ENCODE measurements around the gene IGSF9B. TPM values are rescaled to one million over a fixed set of nuclear protein-coding genes. Genes with fewer than 3 reads are reported as not detected.

The IGSF9B gene
- total and polyA plus RNA-seq, 3 experiments from 2014 or later: 1.4 to 15.2 (median 12.2) TPM

DNA sequence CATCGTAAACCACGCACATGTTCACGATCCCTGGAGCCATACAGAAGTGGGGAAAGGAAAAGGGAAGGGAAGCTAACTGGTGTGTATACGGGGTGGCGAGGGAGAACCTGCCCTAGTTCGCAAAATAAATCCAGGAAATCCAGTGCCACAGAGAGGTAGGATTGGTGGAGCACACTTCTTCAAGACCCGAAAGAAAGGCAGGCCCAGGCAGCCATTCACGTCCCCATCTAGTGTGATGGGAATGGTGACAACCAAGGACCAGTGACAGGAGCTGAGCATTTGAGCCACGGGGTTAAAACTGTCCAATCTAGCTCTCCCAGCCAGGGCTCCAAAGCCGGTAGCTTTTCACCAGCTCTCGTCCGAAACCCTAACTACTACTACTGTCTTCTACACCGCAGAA, 53.7 kb downstream of the IGSF9B start:
- Mint-ChIP-seq H3K4me1 (no peaks in the 10 kb centered on the region), H3K4me3 (no peak overlapping the region), H3K9me3 (no peaks in the 10 kb centered on the region), H3K27ac (no peak overlapping the region), H3K36me3 (peaks cover 4 to 11% (median 9%) of the 10 kb centered on the region in 3 donors), H3K27me3 (no peaks in the 10 kb centered on the region)
- H3K27me3 ChIP-seq (ENCODE audit: insufficient read depth, low read length, poor library complexity, severe bottlenecking): no peaks in the 10 kb centered on the region
- H3K9me3 ChIP-seq (ENCODE audit: low read length): no peaks in the 10 kb centered on the region
- H3K36me3 ChIP-seq (ENCODE audit: insufficient read depth, low read length): no peaks in the 10 kb centered on the region
- peak in 1 of 5 donors; percentile 15 for DNase-seq
- ChIA-PET POLR2A (no interaction called here), CTCF (no interaction called here)
- no peak overlapping the region for H3K27ac ChIP-seq (ENCODE audit: low read depth, low read length)
- H3K4me3 ChIP-seq (ENCODE audit: low read length): no peak overlapping the region
- no peaks in the 10 kb centered on the region for H3K4me1 ChIP-seq (ENCODE audit: insufficient read depth, low read length)

DNA sequence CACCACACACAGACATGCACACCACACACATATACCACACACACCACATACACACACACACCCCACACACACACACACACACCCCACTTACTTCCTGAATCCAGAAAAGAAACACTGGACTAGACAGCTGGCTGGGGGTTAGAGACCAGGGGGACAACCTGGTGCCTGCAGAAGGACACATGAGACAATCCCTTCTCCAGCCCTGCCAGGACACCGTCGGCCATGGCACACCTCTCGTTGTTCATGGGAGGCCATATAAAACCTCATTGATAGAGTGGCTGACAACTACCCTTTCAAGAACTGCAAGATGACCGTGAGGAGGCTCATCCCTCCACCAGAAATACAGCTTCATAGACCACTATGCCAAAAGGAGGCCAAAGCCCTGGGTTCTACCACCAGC, 54.3 kb downstream of the IGSF9B start:
- ChIA-PET POLR2A (no interaction called here), CTCF (no interaction called here)
- no peak overlapping the region for H3K27ac ChIP-seq (ENCODE audit: low read depth, low read length)
- H3K4me3 ChIP-seq (ENCODE audit: low read length): no peak overlapping the region
- no peak for DNase-seq
- no peaks in the 10 kb centered on the region for H3K4me1 Mint-ChIP-seq
- H3K27ac Mint-ChIP-seq: no peak overlapping the region
- H3K36me3 Mint-ChIP-seq: peaks cover 6 to 11% (median 6%) of the 10 kb centered on the region in 3 donors
- no peaks in the 10 kb centered on the region for H3K36me3 ChIP-seq (ENCODE audit: insufficient read depth, low read length)
- no peak overlapping the region for H3K4me3 Mint-ChIP-seq
- no peaks in the 10 kb centered on the region for H3K9me3 Mint-ChIP-seq
- H3K4me1 ChIP-seq (ENCODE audit: insufficient read depth, low read length): no peaks in the 10 kb centered on the region
- H3K27me3 Mint-ChIP-seq: no peaks in the 10 kb centered on the region
- no peaks in the 10 kb centered on the region for H3K9me3 ChIP-seq (ENCODE audit: low read length)
- no peaks in the 10 kb centered on the region for H3K27me3 ChIP-seq (ENCODE audit: insufficient read depth, low read length, poor library complexity, severe bottlenecking)

DNA sequence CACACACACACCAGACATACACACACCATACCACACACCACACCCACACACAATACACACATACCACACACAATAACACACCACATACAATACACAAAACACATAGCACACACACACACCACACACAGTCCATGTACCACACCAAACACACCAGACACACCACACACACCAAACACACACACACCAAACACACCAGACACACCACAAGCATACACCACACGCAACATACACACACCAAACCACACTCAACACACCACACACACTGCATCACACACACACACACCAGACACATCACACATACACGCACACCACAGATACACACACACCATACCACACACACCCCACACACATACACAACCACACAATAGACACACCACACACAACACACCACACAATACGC, 54.8 kb downstream of the IGSF9B start:
- peaks cover 5 to 11% (median 6%) of the 10 kb centered on the region in 3 donors for H3K36me3 Mint-ChIP-seq
- no peaks in the 10 kb centered on the region for H3K9me3 Mint-ChIP-seq
- DNase-seq: peak in 1 of 5 donors; percentile 26
- H3K36me3 ChIP-seq (ENCODE audit: insufficient read depth, low read length): no peaks in the 10 kb centered on the region
- H3K4me1 ChIP-seq (ENCODE audit: insufficient read depth, low read length): no peaks in the 10 kb centered on the region
- H3K27me3 Mint-ChIP-seq: no peaks in the 10 kb centered on the region
- H3K27ac Mint-ChIP-seq: no peak overlapping the region
- no peak overlapping the region for H3K27ac ChIP-seq (ENCODE audit: low read depth, low read length)
- no peak overlapping the region for H3K4me3 ChIP-seq (ENCODE audit: low read length)
- no peaks in the 10 kb centered on the region for H3K27me3 ChIP-seq (ENCODE audit: insufficient read depth, low read length, poor library complexity, severe bottlenecking)
- POLR2A ChIA-PET: no interaction called here
- no peak overlapping the region for H3K4me3 Mint-ChIP-seq
- no peaks in the 10 kb centered on the region for H3K4me1 Mint-ChIP-seq
- H3K9me3 ChIP-seq (ENCODE audit: low read length): no peaks in the 10 kb centered on the region
- CTCF ChIA-PET: no interaction called here

DNA sequence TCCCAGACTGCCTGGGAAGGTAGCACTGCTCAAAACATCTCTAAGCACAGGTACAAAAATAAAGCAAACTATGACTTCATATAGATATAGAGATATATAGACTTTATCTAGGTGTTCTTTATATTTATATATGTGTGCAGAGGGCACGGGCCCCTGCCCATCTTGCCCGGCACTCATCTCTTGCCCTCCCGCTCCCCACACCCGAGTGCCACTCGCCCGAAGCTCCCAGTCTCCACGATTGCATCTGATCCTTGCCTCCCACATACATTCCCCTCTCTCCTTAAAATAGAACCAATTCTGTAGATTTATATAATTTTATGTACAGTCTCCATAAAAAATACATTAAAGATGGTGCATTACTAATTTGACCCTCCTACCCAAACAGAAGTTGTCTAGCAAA, 55.5 kb downstream of the IGSF9B start:
- Histone ChIP-seq H3K4me3 (ENCODE audit: low read length) (no peak overlapping the region), H3K27ac (ENCODE audit: low read depth, low read length) (no peak overlapping the region), H3K9me3 (ENCODE audit: low read length) (no peaks in the 10 kb centered on the region), H3K27me3 (ENCODE audit: insufficient read depth, low read length, poor library complexity, severe bottlenecking) (no peaks in the 10 kb centered on the region), H3K4me1 (ENCODE audit: insufficient read depth, low read length) (no peaks in the 10 kb centered on the region), H3K36me3 (ENCODE audit: insufficient read depth, low read length) (no peaks in the 10 kb centered on the region)
- H3K27ac Mint-ChIP-seq: no peak overlapping the region
- POLR2A ChIA-PET: no interaction called here
- CTCF ChIA-PET: no interaction called here
- H3K4me1 Mint-ChIP-seq: no peaks in the 10 kb centered on the region
- no peaks in the 10 kb centered on the region for H3K9me3 Mint-ChIP-seq
- DNase-seq: no peak
- H3K36me3 Mint-ChIP-seq: peaks cover 4 to 11% (median 7%) of the 10 kb centered on the region in 3 donors
- H3K4me3 Mint-ChIP-seq: no peak overlapping the region
- no peaks in the 10 kb centered on the region for H3K27me3 Mint-ChIP-seq

DNA sequence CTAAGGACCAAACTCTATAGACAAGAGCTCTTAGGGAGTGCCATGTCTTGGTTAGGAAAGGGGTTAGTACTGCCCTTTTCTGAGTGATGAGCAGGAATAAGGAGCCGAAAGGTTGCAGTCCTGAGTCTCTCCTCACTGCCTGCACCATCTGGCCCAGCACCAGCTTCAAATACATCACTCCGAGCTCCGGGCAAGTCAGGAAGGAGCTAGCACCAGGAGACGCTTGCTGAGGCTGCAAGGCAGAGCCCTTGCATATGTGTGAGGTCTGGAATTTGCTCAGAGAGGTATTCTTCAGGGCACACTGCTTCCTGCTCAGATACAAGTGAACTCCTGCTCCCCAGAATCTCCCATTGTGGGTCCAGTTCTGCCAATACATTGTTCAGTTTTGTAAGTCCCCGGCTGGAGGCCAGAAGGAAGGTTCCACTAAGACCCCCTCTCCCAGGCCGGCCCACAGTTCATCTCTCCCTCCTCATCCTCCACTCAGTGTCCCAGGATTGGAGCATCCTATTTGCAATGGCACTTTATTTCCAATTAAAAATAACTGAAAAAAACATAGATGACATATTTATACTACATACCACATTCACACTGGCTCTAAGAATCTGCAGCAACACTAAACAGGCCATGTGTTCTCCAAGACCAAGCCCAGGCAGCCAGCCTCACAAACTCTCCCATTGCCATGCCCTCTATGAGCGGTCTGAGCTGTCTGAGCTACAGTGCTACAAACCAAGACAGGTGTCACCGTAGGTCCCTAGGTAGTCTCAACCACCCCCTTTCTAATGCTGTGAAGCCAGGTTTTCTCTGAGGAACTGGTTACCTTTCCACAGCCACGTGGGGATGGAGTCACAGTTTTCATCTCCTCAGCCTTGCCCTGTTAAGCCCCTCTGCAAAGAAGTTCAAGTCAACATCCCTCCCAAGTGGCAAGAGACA, 56.3 kb downstream of the IGSF9B start:
- POLR2A ChIA-PET: interaction anchor here (1.0 kb wide), 1 partner anchor 67 kb away, joined by 3 read pairs; no protein-coding TSS in a partner anchor

DNA sequence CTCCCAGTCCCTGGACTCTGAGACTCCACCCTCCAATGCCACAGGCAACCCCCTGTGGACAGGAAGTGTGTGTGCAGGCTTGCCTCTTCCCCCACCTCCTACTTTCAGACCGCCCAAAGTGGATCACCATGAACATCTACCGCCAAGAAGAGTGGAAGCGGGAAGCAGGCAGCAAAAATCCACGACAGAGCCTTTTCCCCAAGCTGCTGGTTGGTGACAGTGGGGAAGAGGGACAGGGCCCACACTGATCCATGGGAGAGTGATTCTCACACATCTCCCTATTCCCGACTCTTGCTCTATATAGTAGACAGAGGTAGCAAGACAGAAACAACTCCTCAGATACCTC, 58.0 kb downstream of the IGSF9B start:
- Histone ChIP-seq H3K4me3 (ENCODE audit: low read length) (no peak overlapping the region), H3K27me3 (ENCODE audit: insufficient read depth, low read length, poor library complexity, severe bottlenecking) (no peaks in the 10 kb centered on the region), H3K36me3 (ENCODE audit: insufficient read depth, low read length) (no peaks in the 10 kb centered on the region), H3K4me1 (ENCODE audit: insufficient read depth, low read length) (no peaks in the 10 kb centered on the region), H3K27ac (ENCODE audit: low read depth, low read length) (no peak overlapping the region), H3K9me3 (ENCODE audit: low read length) (no peaks in the 10 kb centered on the region)
- H3K36me3 Mint-ChIP-seq: peaks cover 0 to 4% (median 3%) of the 10 kb centered on the region in 3 donors
- DNase-seq: peak in 1 of 5 donors; percentile 8
- no peak overlapping the region for H3K27ac Mint-ChIP-seq
- H3K9me3 Mint-ChIP-seq: no peaks in the 10 kb centered on the region
- H3K4me3 Mint-ChIP-seq: no peak overlapping the region
- no peaks in the 10 kb centered on the region for H3K4me1 Mint-ChIP-seq
- ChIA-PET POLR2A (no interaction called here), CTCF (no interaction called here)
- no peaks in the 10 kb centered on the region for H3K27me3 Mint-ChIP-seq

More for the DNA sequence above, 56.3 kb downstream of the IGSF9B start:
- no peak overlapping the region for H3K4me3 Mint-ChIP-seq
- H3K27ac Mint-ChIP-seq: peak overlapping the region in 1 of 8 donors; percentile 11
- no peaks in the 10 kb centered on the region for H3K9me3 Mint-ChIP-seq
- no peaks in the 10 kb centered on the region for H3K27me3 Mint-ChIP-seq
- H3K36me3 ChIP-seq (ENCODE audit: insufficient read depth, low read length): no peaks in the 10 kb centered on the region
- H3K9me3 ChIP-seq (ENCODE audit: low read length): no peaks in the 10 kb centered on the region
- peaks cover 3 to 8% (median 8%) of the 10 kb centered on the region in 3 donors for H3K36me3 Mint-ChIP-seq
- H3K4me3 ChIP-seq (ENCODE audit: low read length): no peak overlapping the region
- no peak overlapping the region for H3K27ac ChIP-seq (ENCODE audit: low read depth, low read length)
- no peak for DNase-seq
- H3K4me1 ChIP-seq (ENCODE audit: insufficient read depth, low read length): no peaks in the 10 kb centered on the region
- no peaks in the 10 kb centered on the region for H3K27me3 ChIP-seq (ENCODE audit: insufficient read depth, low read length, poor library complexity, severe bottlenecking)
- H3K4me1 Mint-ChIP-seq: no peaks in the 10 kb centered on the region
- CTCF ChIA-PET: no interaction called here

DNA sequence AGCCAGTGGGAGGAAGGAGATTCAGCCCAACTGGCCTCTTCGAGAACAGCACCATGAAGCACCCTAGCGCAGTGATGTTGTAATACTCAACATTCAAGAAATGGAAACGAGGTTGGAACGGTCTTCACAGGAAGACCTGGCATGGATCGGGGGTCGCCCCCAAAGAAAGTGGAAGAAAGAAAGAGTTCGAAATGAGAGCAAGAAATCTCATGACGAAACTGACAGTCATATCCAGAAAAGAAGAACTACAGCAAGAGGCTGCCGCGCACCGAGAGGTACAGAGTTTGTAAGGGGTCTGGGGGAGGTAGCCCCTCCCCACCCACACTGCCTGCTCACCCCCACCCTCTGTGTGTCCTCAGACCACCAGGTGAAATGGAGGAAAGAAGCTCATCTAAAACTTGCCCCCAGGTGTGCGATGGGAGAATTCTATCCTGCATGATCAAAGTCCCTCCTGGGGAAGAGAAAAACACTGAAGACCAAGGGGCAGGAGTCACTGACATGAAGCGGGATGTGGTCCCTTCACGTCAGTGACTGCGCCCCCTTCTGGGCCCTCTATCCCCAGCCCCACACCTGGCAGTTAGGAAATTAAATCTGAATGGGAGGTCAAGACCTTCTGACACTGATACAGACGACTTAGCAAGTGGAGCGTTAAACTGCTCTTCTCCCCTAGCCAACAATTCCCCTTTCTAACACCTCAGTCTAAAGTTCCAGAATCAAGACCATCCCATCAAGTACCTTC, 58.6 kb downstream of the IGSF9B start:
- peak overlapping the region in 2 of 8 donors; percentile 55 to 67 for H3K27ac Mint-ChIP-seq
- H3K4me3 ChIP-seq (ENCODE audit: low read length): no peak overlapping the region
- CTCF ChIA-PET: no interaction called here
- no peaks in the 10 kb centered on the region for H3K4me1 Mint-ChIP-seq
- peak in 1 of 5 donors; percentile 8 for DNase-seq
- H3K36me3 Mint-ChIP-seq: peaks cover 0 to 4% (median 3%) of the 10 kb centered on the region in 3 donors
- H3K9me3 ChIP-seq (ENCODE audit: low read length): no peaks in the 10 kb centered on the region
- H3K9me3 Mint-ChIP-seq: no peaks in the 10 kb centered on the region
- no peak overlapping the region for H3K27ac ChIP-seq (ENCODE audit: low read depth, low read length)
- H3K4me3 Mint-ChIP-seq: no peak overlapping the region
- no peaks in the 10 kb centered on the region for H3K27me3 ChIP-seq (ENCODE audit: insufficient read depth, low read length, poor library complexity, severe bottlenecking)
- H3K27me3 Mint-ChIP-seq: no peaks in the 10 kb centered on the region
- H3K36me3 ChIP-seq (ENCODE audit: insufficient read depth, low read length): no peaks in the 10 kb centered on the region
- no peaks in the 10 kb centered on the region for H3K4me1 ChIP-seq (ENCODE audit: insufficient read depth, low read length)
- POLR2A ChIA-PET: no interaction called here

DNA sequence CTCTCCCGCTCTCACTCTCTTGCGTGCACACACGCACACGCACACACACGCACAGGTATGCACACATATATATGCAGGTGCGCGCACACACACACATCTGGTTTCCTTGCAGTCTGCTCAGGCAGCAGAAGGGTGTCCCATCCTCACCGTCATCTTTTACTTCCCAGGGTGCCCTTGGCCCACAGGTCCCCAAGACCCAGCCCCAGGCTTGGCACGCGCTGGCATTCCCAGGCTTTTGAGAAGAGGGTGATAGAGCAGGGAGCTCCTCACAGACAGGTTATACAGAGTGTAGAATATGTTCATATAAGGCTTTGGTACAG, 59.5 kb downstream of the IGSF9B start:
- Mint-ChIP-seq H3K27ac (no peak overlapping the region), H3K4me1 (no peaks in the 10 kb centered on the region), H3K27me3 (peaks cover under 1 to 6% of the 10 kb centered on the region in 2 donors), H3K36me3 (peaks cover 0 to 4% (median 3%) of the 10 kb centered on the region in 3 donors), H3K9me3 (no peaks in the 10 kb centered on the region), H3K4me3 (no peak overlapping the region)
- Histone ChIP-seq H3K4me3 (ENCODE audit: low read length) (no peak overlapping the region), H3K4me1 (ENCODE audit: insufficient read depth, low read length) (no peaks in the 10 kb centered on the region), H3K27ac (ENCODE audit: low read depth, low read length) (no peak overlapping the region), H3K36me3 (ENCODE audit: insufficient read depth, low read length) (no peaks in the 10 kb centered on the region), H3K27me3 (ENCODE audit: insufficient read depth, low read length, poor library complexity, severe bottlenecking) (no peaks in the 10 kb centered on the region), H3K9me3 (ENCODE audit: low read length) (no peaks in the 10 kb centered on the region)
- DNase-seq: no peak
- ChIA-PET CTCF (no interaction called here), POLR2A (no interaction called here)

Measured in CD8-positive, alpha-beta memory T cell (primary cell).